ENCODE measurements around the gene PTCD2.

GRCh38 chr5:72377910-72378638 lies 57.9 kb downstream of the PTCD2 start:
- TF ChIP-seq POLR2A (IDR thresholded peaks at IDR 0.05): no peak
- TF ChIP-seq CTCF (IDR thresholded peaks at IDR 0.05): no peak
